ENCODE results near the gene ANKRD63. TPM values are rescaled to one million over a fixed set of nuclear protein-coding genes. Genes with fewer than 3 reads are reported as not detected.

The ANKRD63 gene
- polyA plus RNA-seq, 1 experiment, result not detected

DNA sequence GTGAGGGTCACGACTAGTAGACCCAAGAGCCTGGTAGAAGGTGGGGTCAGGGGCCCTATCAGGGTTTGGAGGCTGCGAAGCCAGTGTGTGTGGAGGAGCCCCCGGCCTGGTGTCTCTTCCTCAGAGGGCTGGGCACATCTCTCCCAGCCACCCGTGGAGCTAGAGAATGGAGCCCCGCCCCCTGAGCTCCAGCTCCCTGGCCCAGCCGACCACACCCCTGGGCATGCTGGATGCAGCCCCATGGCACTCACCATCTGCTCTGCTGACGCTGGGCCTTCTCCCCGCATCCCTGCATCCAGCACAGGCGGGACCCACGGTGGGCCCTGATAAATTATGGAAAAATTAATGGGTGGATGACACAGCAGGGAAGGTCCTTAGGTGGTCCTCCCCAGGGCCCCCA is 17.5 kb downstream of the ANKRD63 start:
- ChIA-PET POLR2A (no interaction called here), CTCF (interaction anchor here (5.2 to 7.9 kb wide), 2 partner anchors 9 to 48 kb away, joined by 23 to 82 read pairs; no protein-coding TSS in a partner anchor)
- Histone ChIP-seq H3K27me3 (ENCODE audit: control insufficient read depth, insufficient read depth, low read length) (no peaks in the 10 kb centered on the region), H3K9me3 (ENCODE audit: control insufficient read depth, insufficient read depth, low read length) (no peaks in the 10 kb centered on the region), H3K4me3 (ENCODE audit: low read depth, low read length) (no peak overlapping the region), H3K27ac (ENCODE audit: low read depth, low read length) (no peak overlapping the region)
- TF ChIP-seq, protein P1, sequence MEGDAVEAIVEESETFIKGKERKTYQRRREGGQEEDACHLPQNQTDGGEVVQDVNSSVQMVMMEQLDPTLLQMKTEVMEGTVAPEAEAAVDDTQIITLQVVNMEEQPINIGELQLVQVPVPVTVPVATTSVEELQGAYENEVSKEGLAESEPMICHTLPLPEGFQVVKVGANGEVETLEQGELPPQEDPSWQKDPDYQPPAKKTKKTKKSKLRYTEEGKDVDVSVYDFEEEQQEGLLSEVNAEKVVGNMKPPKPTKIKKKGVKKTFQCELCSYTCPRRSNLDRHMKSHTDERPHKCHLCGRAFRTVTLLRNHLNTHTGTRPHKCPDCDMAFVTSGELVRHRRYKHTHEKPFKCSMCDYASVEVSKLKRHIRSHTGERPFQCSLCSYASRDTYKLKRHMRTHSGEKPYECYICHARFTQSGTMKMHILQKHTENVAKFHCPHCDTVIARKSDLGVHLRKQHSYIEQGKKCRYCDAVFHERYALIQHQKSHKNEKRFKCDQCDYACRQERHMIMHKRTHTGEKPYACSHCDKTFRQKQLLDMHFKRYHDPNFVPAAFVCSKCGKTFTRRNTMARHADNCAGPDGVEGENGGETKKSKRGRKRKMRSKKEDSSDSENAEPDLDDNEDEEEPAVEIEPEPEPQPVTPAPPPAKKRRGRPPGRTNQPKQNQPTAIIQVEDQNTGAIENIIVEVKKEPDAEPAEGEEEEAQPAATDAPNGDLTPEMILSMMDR (IDR thresholded peaks at IDR 0.05; ENCODE audit: low read depth, low read length), result no peak
- no peak for DNase-seq (ENCODE audit: low read depth, low spot score)

DNA sequence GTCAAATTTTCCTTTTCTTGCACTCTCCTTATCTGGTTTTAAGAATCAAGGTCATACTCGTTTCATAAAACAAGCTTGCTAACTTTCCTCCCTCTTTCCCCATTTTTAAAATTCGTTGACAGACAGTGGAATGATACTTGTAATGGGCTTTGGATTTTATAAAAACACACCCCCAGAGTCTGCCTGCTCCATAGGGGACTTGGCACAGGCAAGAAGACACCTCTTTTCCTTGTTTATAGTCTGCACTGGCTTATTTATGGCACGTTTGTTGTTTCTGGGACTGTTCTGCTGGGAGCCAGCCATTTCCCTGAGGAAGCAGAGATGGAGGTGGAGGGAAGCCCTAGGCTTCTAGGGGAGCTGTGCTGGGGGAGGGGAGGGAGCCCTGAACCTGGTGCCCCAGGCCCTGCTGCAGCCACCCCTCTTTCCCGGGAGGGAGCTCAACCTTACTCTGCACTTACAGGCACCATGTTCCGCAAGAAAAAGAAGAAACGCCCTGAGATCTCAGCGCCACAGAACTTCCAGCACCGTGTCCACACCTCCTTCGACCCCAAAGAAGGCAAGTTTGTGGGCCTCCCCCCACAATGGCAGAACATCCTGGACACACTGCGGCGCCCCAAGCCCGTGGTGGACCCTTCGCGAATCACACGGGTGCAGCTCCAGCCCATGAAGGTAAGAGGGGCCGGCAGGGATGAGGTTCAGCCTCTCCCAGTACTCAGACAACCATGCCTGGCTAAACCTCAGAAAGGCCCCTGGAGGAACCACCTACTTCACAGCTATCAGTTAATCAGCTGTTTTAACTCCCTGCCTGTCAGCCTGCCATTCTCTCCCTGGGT is 18.3 kb downstream of the ANKRD63 start:
- H3K27ac ChIP-seq (ENCODE audit: low read depth, low read length), result no peak overlapping the region
- ChIA-PET CTCF (interaction anchor here (0.6 to 7.9 kb wide), 6 partner anchors 10 to 221 kb away, joined by 3 to 82 read pairs (median 4); partner anchors contain the start of gene PAK6), POLR2A (no interaction called here)
- H3K4me3 ChIP-seq (ENCODE audit: low read depth, low read length), result no peak overlapping the region
- H3K27me3 ChIP-seq (ENCODE audit: control insufficient read depth, insufficient read depth, low read length), result no peaks in the 10 kb centered on the region
- no peaks in the 10 kb centered on the region for H3K9me3 ChIP-seq (ENCODE audit: control insufficient read depth, insufficient read depth, low read length)
- TF ChIP-seq, protein P1 (IDR thresholded peaks at IDR 0.05; ENCODE audit: low read depth, low read length), result no peak
- no peak for DNase-seq (ENCODE audit: low read depth, low spot score)

DNA sequence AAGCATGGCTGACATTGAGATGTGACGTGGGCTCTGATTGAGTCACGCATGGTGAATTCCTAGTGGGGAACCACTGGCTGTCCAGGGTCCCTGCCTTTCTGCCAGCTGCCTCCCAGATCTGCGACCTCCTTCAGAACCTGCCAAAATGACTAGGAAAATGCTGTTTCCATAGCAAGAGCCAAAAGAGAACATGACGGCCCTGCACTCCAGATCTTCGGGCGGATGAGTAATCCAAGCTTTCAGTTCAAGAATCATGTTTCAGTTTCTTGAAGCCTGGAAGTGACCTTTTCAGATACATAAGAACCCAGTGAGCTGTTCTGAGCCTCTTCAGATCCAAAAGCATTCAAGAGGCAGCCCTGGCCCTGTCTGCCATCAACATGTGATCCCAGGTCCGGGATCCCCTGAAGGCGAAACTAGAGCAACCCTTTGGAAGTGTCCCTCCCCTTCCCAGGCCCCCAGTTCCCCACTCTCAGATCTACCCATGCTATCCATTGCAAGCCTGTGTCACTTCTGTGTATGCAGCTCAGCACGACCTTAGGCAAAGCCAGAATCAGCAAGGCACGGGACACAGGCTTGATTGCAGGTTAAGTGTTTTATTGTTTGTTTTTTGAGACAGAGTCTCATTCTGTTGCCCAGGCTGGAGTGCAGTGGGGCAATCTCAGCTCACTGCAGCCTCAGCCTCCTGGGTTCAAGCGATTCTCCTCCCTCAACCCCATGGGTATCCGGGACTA is 19.7 kb downstream of the ANKRD63 start:
- H3K4me3 ChIP-seq (ENCODE audit: low read depth, low read length), result no peak overlapping the region
- peak; percentile 18 for DNase-seq (ENCODE audit: low read depth, low spot score)
- H3K9me3 ChIP-seq (ENCODE audit: control insufficient read depth, insufficient read depth, low read length), result no peaks in the 10 kb centered on the region
- H3K27me3 ChIP-seq (ENCODE audit: control insufficient read depth, insufficient read depth, low read length), result no peaks in the 10 kb centered on the region
- H3K27ac ChIP-seq (ENCODE audit: low read depth, low read length), result no peak overlapping the region
- POLR2A ChIA-PET, result no interaction called here
- TF ChIP-seq, protein P1 (IDR thresholded peaks at IDR 0.05; ENCODE audit: low read depth, low read length), result no peak
- CTCF ChIA-PET, result interaction anchor here (1.7 to 7.9 kb wide), 4 partner anchors 11 to 56 kb away, joined by 3 to 82 read pairs (median 14); partner anchors contain the start of gene PAK6

DNA sequence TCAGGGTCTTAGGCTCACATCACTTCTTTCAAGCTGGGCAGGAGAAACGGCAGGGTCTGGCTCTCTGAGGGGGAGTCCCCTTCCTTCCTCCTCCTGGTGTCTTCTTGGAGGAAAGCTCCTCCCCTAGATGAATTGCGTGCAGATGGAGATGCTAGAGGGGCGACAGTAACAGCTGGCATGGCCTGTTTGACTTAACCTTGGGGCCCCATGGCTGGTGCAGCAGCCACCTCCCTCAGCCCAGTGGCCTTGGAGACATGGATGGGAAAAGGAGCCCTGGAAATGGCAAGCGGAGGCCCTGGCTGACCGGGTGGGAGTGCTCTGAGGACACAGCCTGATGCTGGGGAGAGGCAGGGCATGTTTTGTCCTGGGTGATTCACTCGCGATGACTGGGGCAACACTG is 23.8 kb downstream of the ANKRD63 start:
- DNase-seq (ENCODE audit: low read depth, low spot score), result no peak
- ChIA-PET POLR2A (no interaction called here), CTCF (interaction anchor here (0.7 to 3.2 kb wide), 4 partner anchors 11 to 77 kb away, joined by 3 to 22 read pairs (median 6); no protein-coding TSS in a partner anchor)
- H3K9me3 ChIP-seq (ENCODE audit: control insufficient read depth, insufficient read depth, low read length), result no peaks in the 10 kb centered on the region
- TF ChIP-seq, protein P1 (IDR thresholded peaks at IDR 0.05; ENCODE audit: low read depth, low read length), result no peak
- no peak overlapping the region for H3K27ac ChIP-seq (ENCODE audit: low read depth, low read length)
- no peak overlapping the region for H3K4me3 ChIP-seq (ENCODE audit: low read depth, low read length)
- peaks cover 11% of the 10 kb centered on the region for H3K27me3 ChIP-seq (ENCODE audit: control insufficient read depth, insufficient read depth, low read length)

Measured in AG04450 (cell line).